ENCODE data around the gene PCDHB15. TPM values are rescaled to one million over a fixed set of nuclear protein-coding genes. Genes with fewer than 3 reads are reported as not detected.
"Not testable (repeated sequence)": the region's sequence is repeated elsewhere in the genome, so short reads cannot be mapped to it uniquely, and the experiment has no call there.

The PCDHB15 gene
- total RNA-seq, 3 donors from 2014 or later = 1.6 to 4.2 (median 3.3) TPM

- TF ChIP-seq CTCF (IDR thresholded peaks at IDR 0.05) (no peak), POLR2AphosphoS5 (IDR thresholded peaks at IDR 0.05) (no peak), POLR2A (IDR thresholded peaks at IDR 0.05) (no peak)
- no peaks in the 10 kb centered on the region for H3K36me3 ChIP-seq
- intact Hi-C loops (cut with DNase I; ENCODE audit: low total_unique reads) = no loop called here
- H3K9me3 ChIP-seq = peaks cover 75 to 91% of the 10 kb centered on the region in 2 donors
- no peaks in the 10 kb centered on the region for H3K4me1 ChIP-seq
- no peaks in the 10 kb centered on the region for H3K27me3 ChIP-seq
- peak overlapping the region; percentile 20 to 36 (median 28) for H3K4me3 ChIP-seq
- H3K27ac ChIP-seq = no peak overlapping the region
- no peak for DNase-seq (ENCODE audit: low spot score in 2 of 2)
Measured at GRCh38 chr5:141234109-141234667, 11.0 kb upstream of the PCDHB15 start.

DNA sequence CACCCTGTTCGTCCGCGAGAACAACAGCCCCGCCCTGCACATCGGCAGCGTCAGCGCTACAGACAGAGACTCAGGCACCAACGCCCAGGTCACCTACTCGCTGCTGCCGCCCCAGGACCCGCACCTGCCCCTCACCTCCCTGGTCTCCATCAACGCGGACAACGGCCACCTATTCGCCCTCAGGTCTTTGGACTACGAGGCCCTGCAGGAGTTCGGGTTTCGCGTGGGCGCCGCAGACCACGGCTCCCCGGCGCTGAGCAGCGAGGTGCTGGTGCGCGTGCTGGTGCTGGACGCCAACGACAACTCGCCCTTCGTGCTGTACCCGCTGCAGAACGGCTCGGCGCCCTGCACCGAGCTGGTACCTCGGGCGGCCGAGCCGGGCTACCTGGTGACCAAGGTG lies 9.3 kb upstream of the PCDHB15 start:
- DNase-seq (ENCODE audit: low spot score in 2 of 2); H3K4me1 ChIP-seq; intact Hi-C loops (cut with DNase I; ENCODE audit: low total_unique reads); H3K36me3 ChIP-seq; H3K27ac ChIP-seq; H3K27me3 ChIP-seq; H3K4me3 ChIP-seq: not testable (repeated sequence)
- peaks cover 87 to 100% of the 10 kb centered on the region in 2 donors for H3K9me3 ChIP-seq

GRCh38 chr5:141236516-141237313 lies 8.5 kb upstream of the PCDHB15 start:
- Histone ChIP-seq H3K4me1 (no peaks in the 10 kb centered on the region), H3K36me3 (no peaks in the 10 kb centered on the region), H3K4me3 (no peak overlapping the region), H3K27ac (no peak overlapping the region), H3K9me3 (peaks cover 90 to 100% of the 10 kb centered on the region in 2 donors), H3K27me3 (no peaks in the 10 kb centered on the region)
- no peak for TF ChIP-seq POLR2A (IDR thresholded peaks at IDR 0.05)
- TF ChIP-seq POLR2AphosphoS5 (IDR thresholded peaks at IDR 0.05) = no peak
- TF ChIP-seq CTCF (IDR thresholded peaks at IDR 0.05) = no peak
- intact Hi-C loops (cut with DNase I; ENCODE audit: low total_unique reads) = no loop called here
- DNase-seq (ENCODE audit: low spot score in 2 of 2) = no peak

- no peak for DNase-seq (ENCODE audit: low spot score in 2 of 2)
- TF ChIP-seq POLR2A (IDR thresholded peaks at IDR 0.05) (no peak), POLR2AphosphoS5 (IDR thresholded peaks at IDR 0.05) (no peak), CTCF (IDR thresholded peaks at IDR 0.05) (no peak)
- no peak overlapping the region for H3K4me3 ChIP-seq
- H3K9me3 ChIP-seq = peaks cover 86 to 100% of the 10 kb centered on the region in 2 donors
- intact Hi-C loops (cut with DNase I; ENCODE audit: low total_unique reads) = no loop called here
- no peak overlapping the region for H3K27ac ChIP-seq
- H3K27me3 ChIP-seq = no peaks in the 10 kb centered on the region
- H3K4me1 ChIP-seq = no peaks in the 10 kb centered on the region
- H3K36me3 ChIP-seq = no peaks in the 10 kb centered on the region
Measured at GRCh38 chr5:141241496-141241895, 3.7 kb upstream of the PCDHB15 start.

GRCh38 chr5:141246971-141247370 lies 1.8 kb downstream of the PCDHB15 start:
- H3K4me3 ChIP-seq; H3K36me3 ChIP-seq; DNase-seq (ENCODE audit: low spot score in 2 of 2); intact Hi-C loops (cut with DNase I; ENCODE audit: low total_unique reads); H3K27ac ChIP-seq; H3K27me3 ChIP-seq; H3K4me1 ChIP-seq: not testable (repeated sequence)
- peaks cover 81 to 100% of the 10 kb centered on the region in 2 donors for H3K9me3 ChIP-seq

- intact Hi-C loops (cut with DNase I; ENCODE audit: low total_unique reads); H3K4me1 ChIP-seq; H3K36me3 ChIP-seq; DNase-seq (ENCODE audit: low spot score in 2 of 2); H3K27me3 ChIP-seq; H3K27ac ChIP-seq: not testable (repeated sequence)
- Histone ChIP-seq H3K9me3 (peaks cover 81 to 100% of the 10 kb centered on the region in 2 donors), H3K4me3 (peak overlapping the region in 1 of 3 donors; percentile 21)
Measured at GRCh38 chr5:141247434-141247833, 2.2 kb downstream of the PCDHB15 start.

All from breast epithelium (tissue), 4 donors.